Activated T-cell treated with anti-CD3 and anti-CD28 coated beads, Interleukin-2, amount 50 U/mL, for 4 hours (primary cell): ENCODE data around the gene KCNV2. TPM values are rescaled to one million over a fixed set of nuclear protein-coding genes. Genes with fewer than 3 reads are reported as not detected.
"Not testable (repeated sequence)": the region's sequence is repeated elsewhere in the genome, so short reads cannot be mapped to it uniquely, and the experiment has no call there.

ENCODE experiments used
- ATAC-seq, 2 donors: fragments of 200-7000 bp; cut with Tn5 transposase; one replicate each; pipeline ENCODE4 v1.10.0; 2021
- DNase-seq: peaks from one replicate; pipeline ENCODE4 v3.0.0-alpha.2; 2020
- H3K27me3 Mint-ChIP-seq: one replicate; pipeline ENCODE4 v1.8.0; 2021; ENCODE audit warnings: low read depth, mixed read lengths
- H3K36me3 Mint-ChIP-seq: one replicate; pipeline ENCODE4 v1.8.0; 2022; ENCODE audit warnings: mixed read lengths; ENCODE audit not compliant: insufficient read depth
- H3K4me1 Mint-ChIP-seq: one replicate; pipeline ENCODE4 v1.8.0; 2021; ENCODE audit warnings: low read depth, mixed read lengths
- H3K4me3 Mint-ChIP-seq: one replicate; pipeline ENCODE4 v1.8.0; 2021; ENCODE audit warnings: mild to moderate bottlenecking, moderate library complexity, mixed read lengths
- H3K9me3 Mint-ChIP-seq: one replicate; pipeline ENCODE4 v1.8.0; 2021; ENCODE audit warnings: mixed read lengths
- total RNA-seq, 3 donors: library from RNA; stranded (reverse); gene quantifications; one replicate each; pipeline ENCODE4 v1.2.1, GENCODE V29; 2021

The KCNV2 gene
- total RNA-seq, 3 donors from 2014 or later: not detected

DNA sequence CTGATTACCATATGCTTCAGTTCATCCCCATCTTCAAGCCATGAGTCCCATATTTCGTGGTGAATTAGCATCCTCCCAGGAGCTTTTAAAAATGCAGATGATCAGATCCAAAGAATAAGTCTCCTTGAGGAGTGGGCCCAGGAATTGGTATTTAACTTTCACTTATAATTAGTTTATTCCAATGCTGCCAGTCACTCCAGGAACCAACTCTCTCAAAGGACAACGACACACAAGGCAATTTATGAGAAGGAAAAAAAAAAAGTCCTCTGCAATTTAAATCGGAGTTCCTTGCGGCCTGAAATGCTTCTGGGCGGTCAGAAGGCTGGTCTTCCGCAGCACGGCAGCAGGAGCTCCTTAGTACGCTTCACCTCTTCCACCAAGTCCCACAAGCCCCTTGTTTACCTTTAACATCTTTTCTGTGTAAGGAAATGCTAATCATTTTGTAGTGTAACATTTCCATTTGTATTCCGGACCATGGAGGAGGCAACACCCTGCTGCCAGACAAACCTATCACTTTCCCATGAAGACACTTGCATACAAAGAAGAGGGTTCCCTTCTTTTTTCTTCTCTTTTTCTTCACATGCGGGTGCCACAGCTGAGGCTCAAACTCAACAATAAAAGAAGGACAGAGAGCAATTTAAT, 16.3 kb upstream of the KCNV2 start:
- ATAC-seq: no peak
- H3K4me1 Mint-ChIP-seq: no peaks in the 10 kb centered on the region
- H3K27me3 Mint-ChIP-seq: no peaks in the 10 kb centered on the region

DNA sequence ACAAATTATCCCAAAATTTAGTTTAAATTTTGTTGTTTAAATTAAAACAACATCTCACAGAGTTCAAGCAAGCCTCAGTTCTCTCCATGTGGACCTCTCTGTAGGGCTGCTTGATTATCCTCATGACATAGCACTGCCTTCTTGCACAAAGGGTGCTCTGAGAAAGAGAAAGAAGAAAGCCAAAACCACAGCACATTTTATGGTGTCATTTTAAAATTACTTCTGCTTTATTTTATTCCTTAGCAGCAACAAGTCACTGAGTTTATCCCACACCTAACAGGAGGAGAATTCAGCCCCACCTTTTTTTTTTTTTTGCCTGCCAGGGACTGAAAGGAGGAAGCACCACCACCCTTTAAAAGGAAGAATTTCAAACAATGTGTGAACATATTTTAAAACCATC, 12.8 kb upstream of the KCNV2 start:
- Mint-ChIP-seq H3K27me3 (no peaks in the 10 kb centered on the region), H3K4me3 (no peak overlapping the region), H3K9me3 (no peaks in the 10 kb centered on the region), H3K4me1 (no peaks in the 10 kb centered on the region), H3K36me3 (peaks cover 6% of the 10 kb centered on the region)
- DNase-seq (no peak), ATAC-seq (no peak)

More for the DNA sequence above, 16.3 kb upstream of the KCNV2 start:
- Mint-ChIP-seq H3K36me3 (peaks cover 7% of the 10 kb centered on the region), H3K9me3 (no peaks in the 10 kb centered on the region), H3K4me3 (no peak overlapping the region)
- no peak for DNase-seq

DNA sequence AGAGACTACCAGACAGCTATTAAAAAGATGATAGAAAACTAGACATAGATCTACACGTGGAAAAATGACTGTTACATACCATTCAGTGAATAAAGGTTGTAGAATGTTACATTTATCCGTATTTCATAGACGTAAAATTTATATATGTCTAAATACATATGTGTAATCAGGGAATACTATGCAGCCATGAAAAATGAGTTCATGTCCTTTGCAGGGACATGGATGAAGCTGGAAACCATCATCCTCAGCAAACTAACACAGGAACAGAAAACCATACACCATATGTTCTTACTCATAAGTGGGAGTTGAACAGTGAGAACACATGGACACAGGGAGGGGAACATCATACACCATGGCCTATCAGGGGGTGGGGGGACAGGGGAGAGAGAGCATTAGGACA, 10.1 kb upstream of the KCNV2 start:
- ATAC-seq: not testable (repeated sequence)

DNA sequence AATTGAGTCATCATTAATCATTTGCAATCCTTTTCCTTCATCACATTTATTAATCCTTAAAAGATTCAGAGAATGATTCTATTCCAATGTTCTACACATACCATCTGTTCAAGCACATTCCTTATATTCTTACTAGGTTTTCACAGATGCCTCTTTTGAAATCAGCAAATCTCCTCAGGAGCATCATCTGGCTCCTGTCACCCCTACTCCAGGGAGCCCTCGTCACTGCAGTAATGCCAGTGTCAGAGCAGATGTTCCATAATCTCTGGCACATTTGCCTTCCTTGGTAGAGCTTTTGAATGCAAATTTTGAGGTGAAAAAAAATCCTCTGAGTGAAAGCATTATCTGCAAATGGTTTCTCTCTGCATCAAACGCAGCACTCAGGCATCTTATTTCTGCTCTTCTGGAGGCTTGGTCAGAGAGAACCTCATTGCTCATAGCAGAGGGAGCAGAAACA, 7.6 kb upstream of the KCNV2 start:
- Mint-ChIP-seq H3K9me3 (no peaks in the 10 kb centered on the region), H3K27me3 (no peaks in the 10 kb centered on the region), H3K4me1 (no peaks in the 10 kb centered on the region), H3K4me3 (no peak overlapping the region), H3K36me3 (peaks cover 2% of the 10 kb centered on the region)
- ATAC-seq: no peak
- DNase-seq: no peak

More for the DNA sequence above, 10.1 kb upstream of the KCNV2 start:
- H3K4me1 Mint-ChIP-seq, H3K4me3 Mint-ChIP-seq, H3K36me3 Mint-ChIP-seq, H3K9me3 Mint-ChIP-seq, DNase-seq, H3K27me3 Mint-ChIP-seq: not testable (repeated sequence)

DNA sequence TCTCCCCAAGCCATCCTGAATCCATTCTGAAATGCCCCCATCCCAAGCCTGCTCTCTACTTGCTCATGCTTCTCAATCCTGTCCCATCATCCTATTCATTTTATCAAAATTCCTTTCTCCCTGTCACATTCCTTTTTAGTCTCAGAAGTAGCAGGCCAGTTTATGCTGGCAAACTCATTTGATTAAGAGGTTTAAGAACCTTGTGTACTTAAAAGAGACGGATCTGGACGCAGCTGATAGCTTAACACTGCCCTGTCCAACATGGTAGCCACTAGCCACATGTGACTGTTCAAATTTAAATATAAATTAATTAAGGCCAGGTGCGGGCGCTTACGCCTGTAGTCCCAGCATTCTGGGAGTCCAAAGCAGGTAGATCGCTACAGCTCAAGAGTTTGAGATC, 5.6 kb upstream of the KCNV2 start:
- Mint-ChIP-seq H3K36me3 (peaks cover 2% of the 10 kb centered on the region), H3K4me1 (no peaks in the 10 kb centered on the region), H3K9me3 (no peaks in the 10 kb centered on the region), H3K4me3 (no peak overlapping the region), H3K27me3 (no peaks in the 10 kb centered on the region)
- no peak for DNase-seq
- ATAC-seq: no peak

DNA sequence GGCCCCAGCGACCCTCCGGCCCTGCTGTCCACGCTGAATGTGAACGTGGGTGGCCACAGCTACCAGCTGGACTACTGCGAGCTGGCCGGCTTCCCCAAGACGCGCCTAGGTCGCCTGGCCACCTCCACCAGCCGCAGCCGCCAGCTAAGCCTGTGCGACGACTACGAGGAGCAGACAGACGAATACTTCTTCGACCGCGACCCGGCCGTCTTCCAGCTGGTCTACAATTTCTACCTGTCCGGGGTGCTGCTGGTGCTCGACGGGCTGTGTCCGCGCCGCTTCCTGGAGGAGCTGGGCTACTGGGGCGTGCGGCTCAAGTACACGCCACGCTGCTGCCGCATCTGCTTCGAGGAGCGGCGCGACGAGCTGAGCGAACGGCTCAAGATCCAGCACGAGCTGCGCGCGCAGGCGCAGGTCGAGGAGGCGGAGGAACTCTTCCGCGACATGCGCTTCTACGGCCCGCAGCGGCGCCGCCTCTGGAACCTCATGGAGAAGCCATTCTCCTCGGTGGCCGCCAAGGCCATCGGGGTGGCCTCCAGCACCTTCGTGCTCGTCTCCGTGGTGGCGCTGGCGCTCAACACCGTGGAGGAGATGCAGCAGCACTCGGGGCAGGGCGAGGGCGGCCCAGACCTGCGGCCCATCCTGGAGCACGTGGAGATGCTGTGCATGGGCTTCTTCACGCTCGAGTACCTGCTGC, 839 bp downstream of the KCNV2 start:
- Mint-ChIP-seq H3K36me3 (peaks cover 9% of the 10 kb centered on the region), H3K4me1 (no peaks in the 10 kb centered on the region), H3K4me3 (no peak overlapping the region), H3K9me3 (peaks cover 4% of the 10 kb centered on the region), H3K27me3 (no peaks in the 10 kb centered on the region)
- DNase-seq: no peak
- no peak for ATAC-seq

DNA sequence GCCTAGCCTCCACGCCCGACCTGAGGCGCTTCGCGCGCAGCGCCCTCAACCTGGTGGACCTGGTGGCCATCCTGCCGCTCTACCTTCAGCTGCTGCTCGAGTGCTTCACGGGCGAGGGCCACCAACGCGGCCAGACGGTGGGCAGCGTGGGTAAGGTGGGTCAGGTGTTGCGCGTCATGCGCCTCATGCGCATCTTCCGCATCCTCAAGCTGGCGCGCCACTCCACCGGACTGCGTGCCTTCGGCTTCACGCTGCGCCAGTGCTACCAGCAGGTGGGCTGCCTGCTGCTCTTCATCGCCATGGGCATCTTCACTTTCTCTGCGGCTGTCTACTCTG, 1.4 kb downstream of the KCNV2 start:
- Mint-ChIP-seq H3K4me1 (no peaks in the 10 kb centered on the region), H3K9me3 (peaks cover 4% of the 10 kb centered on the region), H3K36me3 (peaks cover 9% of the 10 kb centered on the region), H3K4me3 (no peak overlapping the region), H3K27me3 (no peaks in the 10 kb centered on the region)
- ATAC-seq: no peak
- no peak for DNase-seq

DNA sequence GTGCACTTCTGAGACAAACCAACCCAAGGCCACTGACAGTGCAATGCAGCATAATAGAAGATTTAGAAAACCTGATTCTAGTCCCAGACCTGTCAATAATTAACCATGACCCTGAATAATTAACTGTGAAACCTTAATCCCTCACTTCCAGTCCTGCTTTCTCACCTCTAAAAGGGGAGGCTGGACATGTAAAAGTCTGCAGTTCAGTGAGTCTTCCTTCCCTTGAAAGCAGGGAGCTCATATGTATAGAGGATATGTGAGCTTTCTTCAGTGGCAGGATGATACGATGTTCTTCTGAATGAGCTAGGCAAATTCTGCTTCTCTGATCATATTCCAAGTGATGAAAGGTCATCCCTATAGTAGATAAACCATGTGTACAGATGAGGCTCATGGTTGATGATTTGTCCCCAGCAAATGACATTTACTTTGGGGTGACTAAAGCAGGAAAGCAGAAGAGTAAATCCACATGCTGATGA, 2.9 kb downstream of the KCNV2 start:
- Mint-ChIP-seq H3K4me1 (no peaks in the 10 kb centered on the region), H3K36me3 (peaks cover 9% of the 10 kb centered on the region), H3K27me3 (no peaks in the 10 kb centered on the region), H3K9me3 (peaks cover 4% of the 10 kb centered on the region), H3K4me3 (no peak overlapping the region)
- DNase-seq (no peak), ATAC-seq (no peak)

DNA sequence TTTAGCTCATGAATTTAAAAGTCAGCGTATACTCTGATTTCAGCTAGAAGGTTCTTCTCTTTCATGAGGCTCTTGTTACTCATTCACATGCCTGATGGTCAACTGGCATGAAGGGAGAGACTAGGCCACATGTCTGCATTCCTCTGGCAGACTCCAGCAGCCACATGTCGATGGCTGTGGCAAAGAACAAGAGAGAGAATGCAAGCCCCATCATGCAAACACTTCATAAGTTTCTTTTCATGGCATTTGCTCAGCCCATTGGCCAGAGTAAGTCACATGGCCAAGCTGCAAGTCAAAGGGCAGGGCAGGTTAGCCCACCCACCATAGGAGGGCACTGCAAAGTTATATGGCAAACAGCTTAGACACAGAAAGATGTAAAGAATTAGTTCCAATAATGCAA, 5.4 kb downstream of the KCNV2 start:
- Mint-ChIP-seq H3K27me3 (no peaks in the 10 kb centered on the region), H3K9me3 (no peaks in the 10 kb centered on the region), H3K4me3 (no peak overlapping the region), H3K36me3 (peaks cover 9% of the 10 kb centered on the region), H3K4me1 (no peaks in the 10 kb centered on the region)
- ATAC-seq (no peak), DNase-seq (no peak)

DNA sequence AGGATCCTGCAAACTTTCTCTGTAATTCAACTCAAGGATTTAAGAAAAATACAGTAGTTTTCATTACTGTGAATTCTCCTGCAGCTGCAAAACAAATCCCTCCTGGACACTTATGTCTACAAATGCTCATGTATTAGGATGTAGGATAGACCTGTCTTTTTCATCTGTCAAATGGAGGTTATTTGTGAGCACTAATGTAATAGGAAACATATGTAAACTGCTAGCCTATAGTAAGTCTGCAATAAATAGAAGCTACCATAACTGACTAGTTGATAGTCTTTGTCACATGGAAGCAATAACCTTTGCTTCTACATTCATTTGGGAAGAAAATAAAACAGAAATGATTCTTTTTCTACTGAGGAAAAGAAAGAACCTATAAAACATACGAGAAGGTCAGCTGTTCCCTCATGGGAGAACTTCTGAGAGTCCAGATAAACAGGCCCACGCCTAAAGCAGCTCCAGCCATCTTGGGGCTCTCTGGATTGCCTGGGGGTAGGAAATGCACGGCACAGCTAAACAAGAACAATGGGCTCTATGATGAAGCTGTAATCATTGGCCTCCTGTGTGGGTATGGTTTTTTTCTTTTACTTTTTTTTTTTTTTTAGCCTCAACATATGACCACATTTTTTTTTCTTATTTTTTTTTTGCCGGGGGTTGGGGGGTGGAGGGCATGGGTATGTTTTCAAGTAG, 6.2 kb downstream of the KCNV2 start:
- ATAC-seq: no peak
- peaks cover 9% of the 10 kb centered on the region for H3K36me3 Mint-ChIP-seq
- no peaks in the 10 kb centered on the region for H3K4me1 Mint-ChIP-seq
- no peak overlapping the region for H3K4me3 Mint-ChIP-seq
- DNase-seq: no peak
- no peaks in the 10 kb centered on the region for H3K27me3 Mint-ChIP-seq
- H3K9me3 Mint-ChIP-seq: no peaks in the 10 kb centered on the region

DNA sequence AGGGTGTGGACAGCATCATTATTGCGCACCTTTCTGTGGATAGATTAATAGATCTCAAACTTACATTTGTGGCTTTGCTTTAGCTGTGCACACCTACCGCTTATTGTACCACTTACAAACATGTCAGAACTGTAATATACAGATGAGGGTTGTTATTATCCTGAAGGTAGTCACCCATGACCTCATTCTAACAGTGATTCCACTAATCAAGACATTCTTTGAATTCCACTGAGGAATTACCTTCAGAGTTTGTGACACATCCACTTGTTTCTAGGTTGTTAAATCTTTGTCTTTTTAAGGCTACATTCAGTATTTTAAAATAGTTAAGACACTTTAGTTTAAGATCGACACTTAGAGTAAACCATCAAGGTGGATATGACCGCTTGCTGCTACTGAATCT, 7.8 kb downstream of the KCNV2 start:
- Mint-ChIP-seq H3K4me3 (no peak overlapping the region), H3K36me3 (peaks cover 3% of the 10 kb centered on the region), H3K4me1 (no peaks in the 10 kb centered on the region), H3K27me3 (no peaks in the 10 kb centered on the region), H3K9me3 (no peaks in the 10 kb centered on the region)
- DNase-seq: no peak
- ATAC-seq: no peak

DNA sequence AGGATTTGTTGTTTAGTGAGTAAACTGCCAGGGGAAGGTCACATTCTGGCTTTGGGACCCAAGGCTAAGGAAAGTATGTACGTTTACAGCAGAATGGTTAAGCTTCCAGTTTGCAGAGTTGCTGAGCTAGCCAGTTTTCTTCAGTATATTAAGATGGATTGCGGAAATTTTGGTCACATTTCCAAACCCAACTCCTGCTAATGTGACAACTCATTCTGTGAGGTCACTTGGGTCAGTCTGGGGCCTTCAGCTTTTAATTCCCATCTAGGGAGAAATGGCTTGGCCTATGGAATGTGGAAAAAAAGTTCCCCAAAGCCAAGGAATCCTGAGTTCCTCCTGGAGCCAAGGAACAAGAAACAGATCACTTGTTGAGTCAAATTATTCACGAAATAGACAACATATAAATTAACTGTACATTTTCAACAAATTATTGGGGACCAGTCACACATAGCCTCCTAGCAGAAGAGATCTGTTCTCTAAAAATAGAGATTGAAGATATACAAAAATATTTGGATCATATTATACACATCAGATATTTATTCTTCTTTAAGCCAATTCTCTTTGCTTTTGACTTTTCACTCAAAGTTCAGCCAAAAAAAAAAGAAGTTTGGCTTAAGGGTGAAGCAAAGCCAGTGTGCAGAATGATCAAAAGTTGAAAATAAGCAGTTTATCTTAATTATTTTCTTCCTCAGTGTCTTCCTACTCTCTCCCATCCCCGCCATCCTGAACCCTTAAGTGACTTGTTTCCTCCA, 8.8 kb downstream of the KCNV2 start:
- DNase-seq: no peak
- H3K36me3 Mint-ChIP-seq: no peaks in the 10 kb centered on the region
- no peaks in the 10 kb centered on the region for H3K9me3 Mint-ChIP-seq
- H3K4me1 Mint-ChIP-seq: no peaks in the 10 kb centered on the region
- H3K4me3 Mint-ChIP-seq: no peak overlapping the region
- no peak for ATAC-seq
- H3K27me3 Mint-ChIP-seq: no peaks in the 10 kb centered on the region

DNA sequence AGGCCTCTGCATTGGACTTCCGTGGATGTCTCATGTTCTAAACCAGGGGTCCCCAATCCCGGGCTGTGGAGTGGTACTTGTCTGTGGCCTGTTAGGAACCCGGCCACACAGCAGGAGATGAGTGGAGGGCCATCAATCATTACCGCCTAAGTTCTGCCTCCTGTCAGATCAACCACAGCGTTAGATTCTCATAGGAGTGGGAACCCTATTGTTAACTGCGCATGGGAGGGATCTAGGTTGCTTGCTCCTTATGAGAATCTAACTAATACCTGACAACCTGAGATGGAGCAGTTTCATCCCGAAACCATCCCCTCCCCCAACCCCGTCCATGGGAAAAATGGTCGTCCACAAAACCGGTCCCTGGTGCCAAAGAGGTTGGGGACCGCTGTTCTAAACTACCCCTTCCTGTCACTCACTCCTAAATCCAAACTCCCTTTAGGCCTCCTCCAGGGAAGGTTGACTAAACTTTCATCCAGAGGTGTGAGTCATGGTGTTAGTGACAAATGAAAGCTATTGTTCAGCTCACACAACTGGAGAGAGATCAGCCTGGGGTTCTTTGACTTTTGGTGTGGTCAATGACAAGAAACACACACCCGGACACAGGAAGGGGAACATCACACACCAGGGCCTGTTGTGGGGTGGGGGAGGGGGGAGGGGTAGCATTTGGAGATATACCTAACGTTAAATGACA, 9.5 kb downstream of the KCNV2 start:
- no peaks in the 10 kb centered on the region for H3K4me1 Mint-ChIP-seq
- H3K27me3 Mint-ChIP-seq: no peaks in the 10 kb centered on the region
- no peaks in the 10 kb centered on the region for H3K36me3 Mint-ChIP-seq
- H3K4me3 Mint-ChIP-seq: no peak overlapping the region
- H3K9me3 Mint-ChIP-seq: no peaks in the 10 kb centered on the region
- DNase-seq (no peak), ATAC-seq (no peak)

DNA sequence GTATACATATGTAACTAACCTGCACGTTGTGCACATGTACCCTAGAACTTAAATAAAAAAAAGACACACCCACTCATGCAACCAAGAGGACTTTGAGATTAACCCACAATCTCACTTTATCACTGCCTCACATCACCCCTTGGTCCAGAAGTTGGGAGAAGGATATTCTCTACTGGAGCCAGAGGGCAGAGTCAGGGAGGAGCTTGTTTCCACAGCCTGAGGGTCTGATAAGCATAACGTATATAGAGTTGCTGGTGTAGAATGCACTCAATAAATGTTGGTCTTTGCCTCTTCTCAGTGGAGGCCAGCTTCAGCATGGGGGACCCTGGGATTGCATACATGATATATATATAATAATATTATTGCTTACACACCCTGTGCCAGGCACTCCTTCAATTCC, 10.1 kb downstream of the KCNV2 start:
- no peaks in the 10 kb centered on the region for H3K36me3 Mint-ChIP-seq
- H3K9me3 Mint-ChIP-seq: no peaks in the 10 kb centered on the region
- no peak overlapping the region for H3K4me3 Mint-ChIP-seq
- H3K27me3 Mint-ChIP-seq: no peaks in the 10 kb centered on the region
- H3K4me1 Mint-ChIP-seq: no peaks in the 10 kb centered on the region
- DNase-seq (no peak), ATAC-seq (no peak)
